KMS-11 (cell line): ENCODE data around the gene RGS5.
A peak's percentile ranks its signal among the peaks of the same experiment; 100 is the strongest.

Source experiments
- H2AFZ ChIP-seq: fragments of 200-600 bp; sonication (generic); 2 replicates; pipeline ENCODE4 v1.6.1; 2016; ENCODE audit warnings: antibody characterized with exemption, mixed run types, low read depth
- H3K27ac ChIP-seq: fragments of 200-600 bp; sonication (generic); 2 replicates; pipeline ENCODE4 v1.6.1; 2016; ENCODE audit warnings: mild to moderate bottlenecking, mixed run types
- H3K27me3 ChIP-seq: fragments of 200-600 bp; sonication (generic); 2 replicates; pipeline ENCODE4 v1.6.1; 2017; ENCODE audit warnings: mild to moderate bottlenecking, low read depth, mixed run types, moderate library complexity; ENCODE audit not compliant: insufficient read depth
- H3K36me3 ChIP-seq: fragments of 200-600 bp; sonication (generic); 2 replicates; pipeline ENCODE4 v1.6.1; 2017; ENCODE audit warnings: mild to moderate bottlenecking, mixed run types; ENCODE audit not compliant: insufficient read depth
- H3K4me1 ChIP-seq: fragments of 200-600 bp; sonication (generic); 2 replicates; pipeline ENCODE4 v1.6.1; 2016; ENCODE audit warnings: mild to moderate bottlenecking, low read depth, mixed run types; ENCODE audit not compliant: poor library complexity, severe bottlenecking
- H3K4me2 ChIP-seq: fragments of 200-600 bp; sonication (generic); 2 replicates; pipeline ENCODE4 v1.7.0; 2016; ENCODE audit warnings: mild to moderate bottlenecking, mixed run types
- H3K4me3 ChIP-seq: fragments of 200-600 bp; sonication (generic); IDR thresholded peaks from 2 replicates; pipeline ENCODE4 v1.6.1; 2017; ENCODE audit warnings: low read depth, low read length, mixed read lengths; ENCODE audit not compliant: insufficient read depth
- H3K79me2 ChIP-seq: fragments of 200-600 bp; sonication (generic); 2 replicates; pipeline ENCODE4 v1.6.1; 2016; ENCODE audit warnings: low read depth, mixed run types; ENCODE audit not compliant: insufficient read depth
- H3K9ac ChIP-seq: fragments of 200-600 bp; sonication (generic); 2 replicates; pipeline ENCODE4 v1.6.1; 2016; ENCODE audit warnings: mild to moderate bottlenecking, mixed run types
- H4K20me1 ChIP-seq: fragments of 200-600 bp; sonication (generic); 2 replicates; pipeline ENCODE4 v1.6.1; 2016; ENCODE audit warnings: mild to moderate bottlenecking, mixed run types; ENCODE audit not compliant: insufficient read depth
- TF ChIP-seq, protein P1 (sequence below): fragments of 200-600 bp; sonication (generic); conservative IDR thresholded peaks from 2 replicates; pipeline ENCODE4 v1.6.1; 2017; ENCODE audit warnings: low read depth, mild to moderate bottlenecking, antibody characterized with exemption, low read length, moderate library complexity, mixed read lengths

Gene RGS5

DNA sequence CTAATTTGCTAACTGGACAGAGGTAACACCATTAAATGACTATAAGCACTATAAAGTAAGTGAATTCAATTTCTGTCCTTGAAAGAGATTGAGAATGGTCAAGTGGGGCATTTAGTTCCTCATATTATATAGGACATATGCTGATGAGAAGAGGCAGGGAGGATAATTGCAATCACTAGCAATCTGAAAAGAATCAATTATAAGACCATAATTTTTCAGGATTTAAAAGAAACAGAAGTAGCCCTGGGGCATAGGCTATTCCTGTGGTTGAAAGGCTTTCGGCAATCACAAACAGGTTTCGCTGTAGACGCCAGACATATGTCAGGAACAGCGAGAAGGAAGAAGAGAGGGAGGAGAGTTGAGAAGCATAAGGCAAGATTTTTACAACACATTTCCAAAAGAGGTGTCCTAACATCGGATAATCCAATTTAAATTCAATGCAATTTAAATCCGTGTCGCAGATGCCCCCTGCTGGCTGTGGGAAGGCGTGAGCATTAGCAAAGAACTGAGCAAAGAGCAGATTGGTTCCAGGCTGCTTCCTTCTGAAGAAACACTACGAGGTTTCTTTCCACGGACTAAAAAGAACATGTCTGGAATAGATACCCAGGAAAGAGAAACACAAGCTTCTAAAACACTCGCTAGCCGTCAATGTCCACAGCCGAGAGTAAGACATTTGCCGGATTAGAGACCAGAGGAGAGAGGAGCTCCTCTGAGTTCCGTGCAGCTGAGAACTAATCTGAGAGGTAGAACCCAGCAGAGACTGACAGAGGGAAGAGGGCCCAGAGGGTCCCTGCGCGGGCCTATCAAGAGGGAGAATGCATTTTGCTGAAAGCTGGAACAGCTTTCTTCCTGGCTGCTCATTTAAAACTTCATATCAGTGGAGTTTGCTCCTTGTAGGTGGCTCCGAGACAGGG, 27.9 kb downstream of the RGS5 start:
- H3K27ac ChIP-seq: no peak overlapping the region
- H2AFZ ChIP-seq: peak overlapping the region; percentile 36
- H3K36me3 ChIP-seq: no peaks in the 10 kb centered on the region
- no peaks in the 10 kb centered on the region for H3K4me1 ChIP-seq
- no peak overlapping the region for H3K4me2 ChIP-seq
- no peaks in the 10 kb centered on the region for H4K20me1 ChIP-seq
- H3K27me3 ChIP-seq: no peaks in the 10 kb centered on the region
- no peaks in the 10 kb centered on the region for H3K79me2 ChIP-seq
- no peak overlapping the region for H3K4me3 ChIP-seq
- TF ChIP-seq, protein P1, sequence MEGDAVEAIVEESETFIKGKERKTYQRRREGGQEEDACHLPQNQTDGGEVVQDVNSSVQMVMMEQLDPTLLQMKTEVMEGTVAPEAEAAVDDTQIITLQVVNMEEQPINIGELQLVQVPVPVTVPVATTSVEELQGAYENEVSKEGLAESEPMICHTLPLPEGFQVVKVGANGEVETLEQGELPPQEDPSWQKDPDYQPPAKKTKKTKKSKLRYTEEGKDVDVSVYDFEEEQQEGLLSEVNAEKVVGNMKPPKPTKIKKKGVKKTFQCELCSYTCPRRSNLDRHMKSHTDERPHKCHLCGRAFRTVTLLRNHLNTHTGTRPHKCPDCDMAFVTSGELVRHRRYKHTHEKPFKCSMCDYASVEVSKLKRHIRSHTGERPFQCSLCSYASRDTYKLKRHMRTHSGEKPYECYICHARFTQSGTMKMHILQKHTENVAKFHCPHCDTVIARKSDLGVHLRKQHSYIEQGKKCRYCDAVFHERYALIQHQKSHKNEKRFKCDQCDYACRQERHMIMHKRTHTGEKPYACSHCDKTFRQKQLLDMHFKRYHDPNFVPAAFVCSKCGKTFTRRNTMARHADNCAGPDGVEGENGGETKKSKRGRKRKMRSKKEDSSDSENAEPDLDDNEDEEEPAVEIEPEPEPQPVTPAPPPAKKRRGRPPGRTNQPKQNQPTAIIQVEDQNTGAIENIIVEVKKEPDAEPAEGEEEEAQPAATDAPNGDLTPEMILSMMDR: peak; percentile 99
- H3K9ac ChIP-seq: no peak overlapping the region

DNA sequence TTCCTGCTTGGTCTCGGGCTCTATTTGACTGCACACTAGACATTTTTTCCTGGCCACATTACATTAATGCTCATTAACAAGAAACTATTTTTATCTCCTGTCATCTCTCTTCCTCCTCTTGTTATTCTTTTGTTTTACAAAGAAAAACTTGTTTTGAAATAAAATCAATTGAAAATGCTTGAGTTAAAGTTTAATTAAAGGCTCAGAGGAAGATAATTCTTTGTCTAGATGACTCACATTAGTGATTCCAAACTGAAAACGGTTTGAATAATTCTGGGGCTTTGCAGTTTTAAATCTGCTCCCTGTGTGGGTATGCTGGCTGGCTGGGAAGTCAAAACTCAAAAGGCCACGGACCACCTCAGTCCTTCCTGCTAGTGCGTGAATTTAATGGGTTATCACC, 29.6 kb downstream of the RGS5 start:
- Histone ChIP-seq H3K9ac (no peak overlapping the region), H2AFZ (no peak overlapping the region), H3K27ac (no peak overlapping the region), H3K79me2 (no peaks in the 10 kb centered on the region), H3K27me3 (no peaks in the 10 kb centered on the region), H4K20me1 (no peaks in the 10 kb centered on the region), H3K4me1 (no peaks in the 10 kb centered on the region), H3K36me3 (no peaks in the 10 kb centered on the region), H3K4me3 (no peak overlapping the region), H3K4me2 (no peak overlapping the region)
- TF ChIP-seq, protein P1: no peak

DNA sequence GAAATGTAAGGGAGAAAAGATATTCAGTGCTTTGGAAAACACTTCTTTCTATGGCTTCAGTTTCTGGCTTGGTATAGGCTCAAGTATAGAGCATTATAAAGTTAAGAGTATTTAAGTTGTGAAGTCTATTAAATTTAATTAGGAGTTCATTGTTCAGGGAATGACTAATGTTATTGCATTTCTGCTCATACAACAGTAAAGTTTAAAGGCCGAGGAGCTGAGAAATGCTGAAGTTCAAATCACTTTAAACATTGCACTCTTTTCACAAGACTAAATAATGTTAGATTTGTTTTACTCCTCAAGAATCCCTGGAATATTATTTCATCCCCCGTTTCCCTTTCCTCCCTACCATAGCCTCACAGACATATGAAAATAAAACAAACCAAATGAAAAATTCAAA, 30.1 kb downstream of the RGS5 start:
- Histone ChIP-seq H3K4me1 (no peaks in the 10 kb centered on the region), H4K20me1 (no peaks in the 10 kb centered on the region), H2AFZ (no peak overlapping the region), H3K27me3 (no peaks in the 10 kb centered on the region), H3K27ac (no peak overlapping the region), H3K4me2 (no peak overlapping the region), H3K79me2 (no peaks in the 10 kb centered on the region), H3K4me3 (no peak overlapping the region), H3K36me3 (no peaks in the 10 kb centered on the region), H3K9ac (no peak overlapping the region)
- TF ChIP-seq, protein P1: no peak

DNA sequence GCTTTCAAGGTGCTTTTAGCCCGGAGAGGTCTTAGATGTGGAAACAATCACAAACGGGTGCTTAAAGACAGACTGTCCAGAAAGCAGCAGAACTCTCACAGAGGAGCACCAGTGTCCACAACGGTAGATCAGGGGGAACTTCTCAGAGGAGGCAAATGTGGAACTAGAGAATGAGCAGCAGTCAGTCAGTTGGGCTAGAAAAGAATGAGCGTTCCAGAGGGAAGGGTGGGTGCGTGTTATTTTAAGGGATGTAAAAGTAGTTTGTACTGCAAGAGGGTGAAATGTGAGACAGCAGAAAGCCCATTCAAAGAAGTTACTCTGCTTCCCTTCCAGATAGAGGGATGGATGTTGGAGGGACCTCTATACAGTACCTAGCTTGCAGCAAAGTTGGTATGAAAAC, 30.9 kb downstream of the RGS5 start:
- Histone ChIP-seq H4K20me1 (no peaks in the 10 kb centered on the region), H3K36me3 (no peaks in the 10 kb centered on the region), H3K27me3 (no peaks in the 10 kb centered on the region), H3K4me1 (no peaks in the 10 kb centered on the region), H3K4me3 (no peak overlapping the region), H3K27ac (no peak overlapping the region), H2AFZ (no peak overlapping the region), H3K79me2 (no peaks in the 10 kb centered on the region), H3K4me2 (no peak overlapping the region), H3K9ac (no peak overlapping the region)
- TF ChIP-seq, protein P1: no peak
